Parathyroid adenoma (tissue), 2 donors: ENCODE measurements around the gene QSOX1.

ENCODE experiments used
- H2AFZ ChIP-seq: fragments of 300-600 bp; sonication (generic); one replicate; pipeline ENCODE4 v1.7.0; 2017; ENCODE audit warnings: antibody characterized with exemption, mild to moderate bottlenecking
- H3K27ac ChIP-seq: fragments of 300-600 bp; sonication (generic); one replicate; pipeline ENCODE4 v1.7.0; 2017
- H3K27me3 ChIP-seq: fragments of 300-600 bp; sonication (generic); one replicate; pipeline ENCODE4 v1.7.0; 2017; ENCODE audit warnings: low read length; ENCODE audit not compliant: control insufficient read depth, insufficient read depth
- H3K36me3 ChIP-seq: fragments of 300-600 bp; sonication (generic); one replicate; pipeline ENCODE4 v1.7.0; 2017; ENCODE audit warnings: low read length; ENCODE audit not compliant: control insufficient read depth, insufficient read depth
- H3K4me1 ChIP-seq: fragments of 300-600 bp; sonication (generic); one replicate; pipeline ENCODE4 v1.7.0; 2017; ENCODE audit warnings: control low read depth
- H3K4me2 ChIP-seq: fragments of 300-600 bp; sonication (generic); one replicate; pipeline ENCODE4 v1.7.0; 2017; ENCODE audit warnings: low read length
- H3K4me3 ChIP-seq: fragments of 300-600 bp; sonication (generic); one replicate; pipeline ENCODE4 v1.7.0; 2017; ENCODE audit warnings: low read depth, low read length
- H3K79me2 ChIP-seq: fragments of 300-600 bp; sonication (generic); one replicate; pipeline ENCODE4 v1.7.0; 2017; ENCODE audit warnings: control low read depth
- H3K9ac ChIP-seq: fragments of 300-600 bp; sonication (generic); one replicate; pipeline ENCODE4 v1.7.0; 2017; ENCODE audit warnings: mild to moderate bottlenecking
- H3K9me3 ChIP-seq: fragments of 300-600 bp; sonication (generic); one replicate; pipeline ENCODE4 v1.7.0; 2017; ENCODE audit warnings: low read length; ENCODE audit not compliant: control insufficient read depth
- TF ChIP-seq, protein P1 (sequence below): fragments of 300-600 bp; sonication (generic); IDR thresholded peaks from one replicate; pipeline ENCODE4 v1.7.0; 2017; ENCODE audit warnings: antibody characterized with exemption, mild to moderate bottlenecking
- donor health status: primary hyperparathyroidism.

The QSOX1 gene

DNA sequence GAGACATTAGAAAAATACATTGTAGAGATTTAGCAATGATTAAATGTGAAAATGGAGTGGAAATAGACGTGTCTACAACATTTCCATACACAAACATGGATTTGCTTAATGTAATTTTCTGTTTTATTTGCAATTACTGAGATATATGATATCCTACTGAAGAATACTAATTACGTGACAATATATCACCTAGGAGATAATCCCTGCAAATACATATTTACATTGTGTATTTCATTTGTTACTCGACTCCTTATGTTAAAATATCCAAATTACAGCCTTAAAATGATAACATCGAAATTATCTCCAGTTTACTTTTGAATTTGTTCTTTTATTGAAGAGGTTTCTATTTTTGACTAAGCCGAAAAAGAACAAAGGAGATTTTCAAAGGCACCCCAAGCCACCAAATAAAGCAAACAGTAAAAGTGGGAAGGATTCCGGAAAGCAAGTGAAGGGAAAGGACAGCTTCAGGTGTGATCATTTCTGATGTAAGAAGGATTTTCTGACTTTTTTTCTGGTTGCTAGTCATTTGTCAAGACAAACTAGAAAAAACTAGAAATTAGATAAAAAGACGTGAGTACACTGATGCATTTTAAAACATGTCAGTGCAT, 83.3 kb downstream of the QSOX1 start:
- H2AFZ ChIP-seq = no peak overlapping the region
- TF ChIP-seq, protein P1, sequence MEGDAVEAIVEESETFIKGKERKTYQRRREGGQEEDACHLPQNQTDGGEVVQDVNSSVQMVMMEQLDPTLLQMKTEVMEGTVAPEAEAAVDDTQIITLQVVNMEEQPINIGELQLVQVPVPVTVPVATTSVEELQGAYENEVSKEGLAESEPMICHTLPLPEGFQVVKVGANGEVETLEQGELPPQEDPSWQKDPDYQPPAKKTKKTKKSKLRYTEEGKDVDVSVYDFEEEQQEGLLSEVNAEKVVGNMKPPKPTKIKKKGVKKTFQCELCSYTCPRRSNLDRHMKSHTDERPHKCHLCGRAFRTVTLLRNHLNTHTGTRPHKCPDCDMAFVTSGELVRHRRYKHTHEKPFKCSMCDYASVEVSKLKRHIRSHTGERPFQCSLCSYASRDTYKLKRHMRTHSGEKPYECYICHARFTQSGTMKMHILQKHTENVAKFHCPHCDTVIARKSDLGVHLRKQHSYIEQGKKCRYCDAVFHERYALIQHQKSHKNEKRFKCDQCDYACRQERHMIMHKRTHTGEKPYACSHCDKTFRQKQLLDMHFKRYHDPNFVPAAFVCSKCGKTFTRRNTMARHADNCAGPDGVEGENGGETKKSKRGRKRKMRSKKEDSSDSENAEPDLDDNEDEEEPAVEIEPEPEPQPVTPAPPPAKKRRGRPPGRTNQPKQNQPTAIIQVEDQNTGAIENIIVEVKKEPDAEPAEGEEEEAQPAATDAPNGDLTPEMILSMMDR = no peak

DNA sequence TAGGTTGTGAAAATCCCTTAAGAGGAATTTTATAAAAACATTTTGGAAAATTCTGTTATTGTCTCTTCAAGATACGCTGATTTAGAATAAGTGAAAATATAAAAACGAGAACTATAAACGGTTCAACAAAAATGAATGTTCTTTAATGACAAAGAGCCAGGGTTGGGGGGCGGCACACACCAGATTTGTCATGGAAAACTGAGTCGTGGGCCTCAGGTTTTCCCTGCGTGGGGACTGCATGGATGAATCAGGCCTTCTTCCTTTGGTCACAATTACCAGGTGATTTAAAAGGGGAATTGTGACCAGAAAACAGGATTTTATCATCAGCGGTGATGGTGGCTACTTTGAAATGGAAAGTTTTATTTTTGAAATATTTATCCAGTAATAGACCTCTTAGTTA, 84.0 kb downstream of the QSOX1 start:
- TF ChIP-seq, protein P1 = no peak
- Histone ChIP-seq H3K4me1 (no peaks in the 10 kb centered on the region), H3K27ac (no peak overlapping the region), H3K9ac (no peak overlapping the region), H3K27me3 (peaks cover 42% of the 10 kb centered on the region), H3K36me3 (no peaks in the 10 kb centered on the region), H3K79me2 (no peaks in the 10 kb centered on the region), H3K4me2 (no peak overlapping the region), H3K4me3 (no peak overlapping the region), H2AFZ (no peak overlapping the region), H3K9me3 (no peaks in the 10 kb centered on the region)

More for the DNA sequence above, 83.3 kb downstream of the QSOX1 start:
- Histone ChIP-seq H3K4me1 (no peaks in the 10 kb centered on the region), H3K9ac (no peak overlapping the region), H3K9me3 (no peaks in the 10 kb centered on the region), H3K27me3 (peaks cover 46% of the 10 kb centered on the region), H3K27ac (no peak overlapping the region), H3K4me3 (no peak overlapping the region), H3K79me2 (no peaks in the 10 kb centered on the region), H3K4me2 (no peak overlapping the region), H3K36me3 (no peaks in the 10 kb centered on the region)

DNA sequence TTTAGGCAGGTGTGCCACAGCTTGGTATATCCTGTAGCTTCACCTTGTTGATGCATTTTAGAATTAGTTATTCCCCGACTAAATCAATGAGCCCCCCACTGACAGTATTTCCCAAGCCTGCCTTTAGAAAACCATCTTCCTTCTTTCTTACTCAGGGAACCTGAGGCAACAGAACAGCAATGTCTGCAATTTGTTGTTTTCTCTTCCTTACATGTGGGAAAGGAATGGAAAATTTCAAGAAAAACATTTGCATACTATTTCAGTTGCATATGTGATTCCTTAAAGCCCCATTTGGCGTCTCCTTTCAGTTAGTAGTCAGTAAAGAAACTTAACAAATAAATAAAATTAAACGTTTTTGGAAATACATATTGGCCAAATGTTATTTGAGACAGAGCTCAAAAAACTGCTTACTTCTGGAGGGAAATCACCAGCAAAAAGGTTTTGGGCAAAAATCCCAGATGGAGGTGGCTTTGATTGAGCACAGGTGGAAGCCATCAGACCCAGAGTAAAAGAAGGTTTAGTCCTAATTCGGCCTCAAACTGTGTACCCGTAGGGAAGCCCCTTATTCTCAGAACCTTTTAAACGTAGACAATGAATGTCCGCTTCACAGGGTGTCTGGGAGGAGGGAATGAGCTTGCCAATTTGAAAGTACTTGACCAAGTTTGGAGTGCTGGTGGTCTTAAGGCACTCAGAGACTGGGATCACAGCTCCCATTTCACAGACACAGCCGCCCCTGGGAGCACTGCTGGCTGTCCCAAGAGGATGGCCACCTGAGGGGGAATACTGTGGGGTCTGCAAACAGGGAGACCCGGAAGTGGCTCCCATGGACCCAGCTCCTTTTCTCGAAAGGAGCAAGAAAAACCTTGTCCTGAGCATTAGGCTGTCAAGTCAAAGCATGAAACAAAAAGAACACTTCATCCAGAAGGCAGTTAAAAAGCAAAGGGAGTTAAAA, 84.8 kb downstream of the QSOX1 start:
- Histone ChIP-seq H3K9me3 (no peaks in the 10 kb centered on the region), H3K27ac (no peak overlapping the region), H3K36me3 (no peaks in the 10 kb centered on the region), H3K4me3 (no peak overlapping the region), H3K4me2 (no peak overlapping the region), H3K27me3 (peaks cover 38% of the 10 kb centered on the region), H3K9ac (no peak overlapping the region), H3K79me2 (no peaks in the 10 kb centered on the region), H3K4me1 (no peaks in the 10 kb centered on the region), H2AFZ (no peak overlapping the region)
- TF ChIP-seq, protein P1 = no peak

DNA sequence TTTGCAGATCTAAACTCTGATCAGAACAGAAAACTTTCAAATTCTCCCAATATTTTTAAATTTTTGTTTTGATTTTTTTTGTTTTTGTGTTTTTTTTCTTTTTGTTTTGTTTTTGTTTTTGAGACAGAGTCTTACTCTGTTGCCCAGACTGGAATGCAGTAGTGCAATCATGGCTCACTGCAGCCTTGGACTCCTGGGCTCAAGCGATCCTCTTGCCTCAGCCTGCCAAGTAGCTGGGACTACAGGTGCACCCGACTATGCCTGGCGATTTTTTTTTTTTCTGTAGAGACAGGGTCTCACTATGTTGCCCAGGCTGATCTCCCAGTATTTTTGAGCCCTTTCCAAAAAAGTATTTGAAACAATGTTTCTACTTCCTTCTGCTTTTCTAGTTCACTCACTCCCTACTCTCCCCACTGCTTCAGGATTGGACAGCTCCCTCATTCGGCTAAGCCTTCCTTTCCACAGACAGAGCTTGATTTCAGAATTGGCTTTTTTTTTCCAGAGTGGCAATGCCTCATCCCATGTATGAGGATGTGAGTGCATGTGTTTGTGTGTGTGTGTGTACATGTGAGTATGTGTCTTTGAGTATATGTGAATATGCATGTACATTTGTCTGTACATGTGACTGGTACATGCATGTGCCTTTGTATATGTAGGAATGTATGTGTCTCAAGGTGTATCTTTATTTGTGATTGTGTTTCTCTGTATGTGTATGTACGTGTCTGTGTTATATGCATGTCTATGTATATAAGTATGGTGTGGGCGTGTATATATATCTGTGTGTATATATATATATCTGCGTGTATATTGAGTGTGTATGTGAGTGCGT, 87.3 kb downstream of the QSOX1 start:
- H2AFZ ChIP-seq = no peak overlapping the region
- no peak overlapping the region for H3K4me3 ChIP-seq
- TF ChIP-seq, protein P1 = no peak
- no peak overlapping the region for H3K9ac ChIP-seq
- H3K27me3 ChIP-seq = peaks cover 16% of the 10 kb centered on the region
- H3K4me2 ChIP-seq = no peak overlapping the region
- no peaks in the 10 kb centered on the region for H3K9me3 ChIP-seq
- no peaks in the 10 kb centered on the region for H3K79me2 ChIP-seq
- no peaks in the 10 kb centered on the region for H3K4me1 ChIP-seq
- no peak overlapping the region for H3K27ac ChIP-seq
- no peaks in the 10 kb centered on the region for H3K36me3 ChIP-seq
